Tibial nerve (tissue), 3 donors: ENCODE results near the gene TPRKB.

Experiments used
- POLR2A ChIP-seq, 2 donors: fragments of 450-650 bp; IDR thresholded peaks; one replicate each; pipeline ENCODE4 v1.6.1; 2017; ENCODE audit warnings: antibody characterized with exemption in 2 of 2, mild to moderate bottlenecking in 2 of 2, moderate library complexity in 2 of 2
- TF ChIP-seq, protein P1 (sequence below), 5 experiments: fragments of 200-600 bp in 3 of 5; fragments of 450-650 bp in 2 of 5; sonication (generic) in 3 of 5; IDR thresholded peaks; one replicate each; pipeline ENCODE4 v1.5.1; 2016 to 2019; ENCODE audit warnings: antibody characterized with exemption in 5 of 5, mild to moderate bottlenecking in 3 of 5, moderate library complexity in 2 of 5

DNA sequence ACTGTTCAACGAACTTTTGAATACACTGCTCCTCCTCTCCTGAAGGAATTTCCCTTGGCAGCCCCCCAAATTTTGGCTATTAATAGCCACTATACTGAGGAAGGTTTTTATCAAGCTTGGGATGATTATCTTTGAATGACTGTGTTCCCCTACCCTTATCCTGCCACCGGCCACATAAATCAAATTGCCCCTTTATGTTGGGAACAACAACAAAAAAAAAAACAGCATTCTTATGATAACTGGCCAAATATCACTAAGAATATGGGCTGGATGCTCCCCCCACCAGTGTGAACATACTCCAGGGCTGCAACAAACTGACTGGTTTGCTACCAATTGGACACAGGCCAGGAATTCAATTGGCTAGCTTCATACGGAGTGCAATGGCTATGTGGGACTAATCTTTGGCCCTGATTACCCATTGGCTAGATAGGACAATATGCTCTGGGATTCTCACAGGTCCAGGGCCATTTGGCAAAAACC is 22.2 kb upstream of the TPRKB start:
- TF ChIP-seq, protein P1, sequence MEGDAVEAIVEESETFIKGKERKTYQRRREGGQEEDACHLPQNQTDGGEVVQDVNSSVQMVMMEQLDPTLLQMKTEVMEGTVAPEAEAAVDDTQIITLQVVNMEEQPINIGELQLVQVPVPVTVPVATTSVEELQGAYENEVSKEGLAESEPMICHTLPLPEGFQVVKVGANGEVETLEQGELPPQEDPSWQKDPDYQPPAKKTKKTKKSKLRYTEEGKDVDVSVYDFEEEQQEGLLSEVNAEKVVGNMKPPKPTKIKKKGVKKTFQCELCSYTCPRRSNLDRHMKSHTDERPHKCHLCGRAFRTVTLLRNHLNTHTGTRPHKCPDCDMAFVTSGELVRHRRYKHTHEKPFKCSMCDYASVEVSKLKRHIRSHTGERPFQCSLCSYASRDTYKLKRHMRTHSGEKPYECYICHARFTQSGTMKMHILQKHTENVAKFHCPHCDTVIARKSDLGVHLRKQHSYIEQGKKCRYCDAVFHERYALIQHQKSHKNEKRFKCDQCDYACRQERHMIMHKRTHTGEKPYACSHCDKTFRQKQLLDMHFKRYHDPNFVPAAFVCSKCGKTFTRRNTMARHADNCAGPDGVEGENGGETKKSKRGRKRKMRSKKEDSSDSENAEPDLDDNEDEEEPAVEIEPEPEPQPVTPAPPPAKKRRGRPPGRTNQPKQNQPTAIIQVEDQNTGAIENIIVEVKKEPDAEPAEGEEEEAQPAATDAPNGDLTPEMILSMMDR (IDR thresholded peaks at IDR 0.05) = no peak
- no peak for TF ChIP-seq POLR2A (IDR thresholded peaks at IDR 0.05)
